Measurements from ENCODE around the gene PARL. TPM values are rescaled to one million over a fixed set of nuclear protein-coding genes. Genes with fewer than 3 reads are reported as not detected.
A peak's percentile ranks its signal among the peaks of the same experiment; 100 is the strongest.

Gene PARL
- total and polyA plus RNA-seq, 10 of the 15 experiments (the other 5 are each of a cell fraction or from before 2014, with no cell fraction given): 49.7 to 113 (median 77.2) TPM

MicroRNAs encoded within 50 kb of the gene (microRNA counts, 767-probe panel; counts per million panel counts)
- microRNA hsa-miR-4448: 1,761 counts per million, percentile 68 among the panel's probes with 10 or more counts

Small RNA genes within 50 kb of the gene (microRNA-seq; reads per million reads assigned to microRNA genes)
- gene MIR4448: not detected

Small RNA genes within 50 kb of the gene (small RNA-seq; reads per million reads assigned to genes)
- not detected for gene MIR4448

Other genes with a start within 250 kb of the PARL start
- 6.1 and 7.5 TPM in 2 replicates for gene KLHL24, start 249.3 kb downstream of the PARL start, total RNA-seq (2014; rRNA removed)
- 5.8 and 6.8 TPM in 2 replicates for gene KLHL24, start 249.3 kb downstream of the PARL start, total RNA-seq (2014; rRNA removed; fragmentation: Illumina TruSeq; extraction: Trizol)
- gene KLHL24, start 249.3 kb downstream of the PARL start, total RNA-seq (2021): 5.8 and 6.7 TPM in 2 replicates
- gene KLHL24, start 249.3 kb downstream of the PARL start, polyA plus RNA-seq (2011; rRNA removed): 24.3 and 39.5 TPM in 2 replicates
- 4.2 and 4.5 TPM in 2 replicates for gene KLHL24, start 249.3 kb downstream of the PARL start, polyA plus RNA-seq (2014; fragmentation: Illumina TruSeq; extraction: Trizol)
- gene KLHL24, start 249.3 kb downstream of the PARL start, polyA plus RNA-seq (2014; fragmentation: Nextera tagmentation; extraction: Ambion mirVana): 1 to 10 TPM in 1 of 2 experiments, under 1 TPM in 1; 0.91 to 1.6 TPM
- gene KLHL24, start 249.3 kb downstream of the PARL start, polyA plus RNA-seq (2014; rRNA removed): 3.2 and 4.0 TPM in 2 replicates
- gene KLHL24, start 249.3 kb downstream of the PARL start, polyA plus RNA-seq (2016; fragmentation: Nextera tagmentation; extraction: Ambion mirVana): 1 to 10 TPM; 4.5 to 6.3 TPM
- gene YEATS2, start 187.1 kb downstream of the PARL start, total RNA-seq (2014; rRNA removed): 31.0 and 32.9 TPM in 2 replicates
- gene YEATS2, start 187.1 kb downstream of the PARL start, total RNA-seq (2014; rRNA removed; fragmentation: Illumina TruSeq; extraction: Trizol): 31.8 and 32.7 TPM in 2 replicates
- 24.0 and 24.8 TPM in 2 replicates for gene YEATS2, start 187.1 kb downstream of the PARL start, total RNA-seq (2021)
- 54.9 and 65.3 TPM in 2 replicates for gene YEATS2, start 187.1 kb downstream of the PARL start, polyA plus RNA-seq (2011; rRNA removed)
- gene YEATS2, start 187.1 kb downstream of the PARL start, polyA plus RNA-seq (2014; fragmentation: Illumina TruSeq; extraction: Trizol): 23.8 and 34.8 TPM in 2 replicates
- gene YEATS2, start 187.1 kb downstream of the PARL start, polyA plus RNA-seq (2014; fragmentation: Nextera tagmentation; extraction: Ambion mirVana): 1 to 10 TPM; 1.9 to 3.8 TPM
- 22.6 and 26.8 TPM in 2 replicates for gene YEATS2, start 187.1 kb downstream of the PARL start, polyA plus RNA-seq (2014; rRNA removed)
- 10 to 100 TPM; 15.3 to 17.2 TPM for gene YEATS2, start 187.1 kb downstream of the PARL start, polyA plus RNA-seq (2016; fragmentation: Nextera tagmentation; extraction: Ambion mirVana)
- gene MAP6D1, start 59.3 kb downstream of the PARL start, total RNA-seq (2014; rRNA removed): 1.3 and 2.2 TPM in 2 replicates
- 0.54 TPM in 1 of 2 replicates, not detected in the other for gene MAP6D1, start 59.3 kb downstream of the PARL start, total RNA-seq (2014; rRNA removed; fragmentation: Illumina TruSeq; extraction: Trizol)
- 1.5 and 2.1 TPM in 2 replicates for gene MAP6D1, start 59.3 kb downstream of the PARL start, total RNA-seq (2021)
- gene MAP6D1, start 59.3 kb downstream of the PARL start, polyA plus RNA-seq (2011; rRNA removed): 0.32 TPM in 1 of 2 replicates, not detected in the other
- gene MAP6D1, start 59.3 kb downstream of the PARL start, polyA plus RNA-seq (2014; fragmentation: Illumina TruSeq; extraction: Trizol): 0.50 and 0.89 TPM in 2 replicates
- gene MAP6D1, start 59.3 kb downstream of the PARL start, polyA plus RNA-seq (2014; fragmentation: Nextera tagmentation; extraction: Ambion mirVana): not detected
- 0.93 and 1.2 TPM in 2 replicates for gene MAP6D1, start 59.3 kb downstream of the PARL start, polyA plus RNA-seq (2014; rRNA removed)
- gene MAP6D1, start 59.3 kb downstream of the PARL start, polyA plus RNA-seq (2016; fragmentation: Nextera tagmentation; extraction: Ambion mirVana): 1 to 10 TPM in 1 of 2 experiments, under 1 TPM in 1; 0.84 to 1.3 TPM
- 6.0 and 7.1 TPM in 2 replicates for gene ABCC5, start 133.0 kb upstream of the PARL start, total RNA-seq (2014; rRNA removed)
- 5.9 and 6.3 TPM in 2 replicates for gene ABCC5, start 133.0 kb upstream of the PARL start, total RNA-seq (2014; rRNA removed; fragmentation: Illumina TruSeq; extraction: Trizol)
- 9.9 and 14.4 TPM in 2 replicates for gene ABCC5, start 133.0 kb upstream of the PARL start, total RNA-seq (2021)
- gene ABCC5, start 133.0 kb upstream of the PARL start, polyA plus RNA-seq (2011; rRNA removed): 14.7 and 17.8 TPM in 2 replicates
- gene ABCC5, start 133.0 kb upstream of the PARL start, polyA plus RNA-seq (2014; fragmentation: Illumina TruSeq; extraction: Trizol): 7.8 and 9.6 TPM in 2 replicates
- 1 to 10 TPM; 6.1 to 7.2 TPM for gene ABCC5, start 133.0 kb upstream of the PARL start, polyA plus RNA-seq (2014; fragmentation: Nextera tagmentation; extraction: Ambion mirVana)
- gene ABCC5, start 133.0 kb upstream of the PARL start, polyA plus RNA-seq (2014; rRNA removed): 9.7 and 10.4 TPM in 2 replicates
- gene ABCC5, start 133.0 kb upstream of the PARL start, polyA plus RNA-seq (2016; fragmentation: Nextera tagmentation; extraction: Ambion mirVana): 10 to 100 TPM; 11.0 to 11.4 TPM
- gene HTR3D, start 146.9 kb upstream of the PARL start, total RNA-seq (2014; rRNA removed): not detected in 2 replicates
- gene HTR3D, start 146.9 kb upstream of the PARL start, total RNA-seq (2014; rRNA removed; fragmentation: Illumina TruSeq; extraction: Trizol): not detected in 2 replicates
- gene HTR3D, start 146.9 kb upstream of the PARL start, total RNA-seq (2021): not detected in 2 replicates
- gene HTR3D, start 146.9 kb upstream of the PARL start, polyA plus RNA-seq (2011; rRNA removed): not detected in 2 replicates
- not detected in 2 replicates for gene HTR3D, start 146.9 kb upstream of the PARL start, polyA plus RNA-seq (2014; fragmentation: Illumina TruSeq; extraction: Trizol)
- not detected for gene HTR3D, start 146.9 kb upstream of the PARL start, polyA plus RNA-seq (2014; fragmentation: Nextera tagmentation; extraction: Ambion mirVana)
- not detected in 2 replicates for gene HTR3D, start 146.9 kb upstream of the PARL start, polyA plus RNA-seq (2014; rRNA removed)
- not detected for gene HTR3D, start 146.9 kb upstream of the PARL start, polyA plus RNA-seq (2016; fragmentation: Nextera tagmentation; extraction: Ambion mirVana)
- not detected in 2 replicates for gene HTR3C, start 168.2 kb upstream of the PARL start, total RNA-seq (2014; rRNA removed)
- gene HTR3C, start 168.2 kb upstream of the PARL start, total RNA-seq (2014; rRNA removed; fragmentation: Illumina TruSeq; extraction: Trizol): not detected in 2 replicates
- not detected in 2 replicates for gene HTR3C, start 168.2 kb upstream of the PARL start, total RNA-seq (2021)
- gene HTR3C, start 168.2 kb upstream of the PARL start, polyA plus RNA-seq (2011; rRNA removed): not detected in 2 replicates
- gene HTR3C, start 168.2 kb upstream of the PARL start, polyA plus RNA-seq (2014; fragmentation: Illumina TruSeq; extraction: Trizol): not detected in 2 replicates
- not detected for gene HTR3C, start 168.2 kb upstream of the PARL start, polyA plus RNA-seq (2014; fragmentation: Nextera tagmentation; extraction: Ambion mirVana)
- gene HTR3C, start 168.2 kb upstream of the PARL start, polyA plus RNA-seq (2014; rRNA removed): not detected in 2 replicates
- gene HTR3C, start 168.2 kb upstream of the PARL start, polyA plus RNA-seq (2016; fragmentation: Nextera tagmentation; extraction: Ambion mirVana): not detected
- gene HTR3E, start 212.2 kb upstream of the PARL start, total RNA-seq (2014; rRNA removed): not detected in 2 replicates
- gene HTR3E, start 212.2 kb upstream of the PARL start, total RNA-seq (2014; rRNA removed; fragmentation: Illumina TruSeq; extraction: Trizol): not detected in 2 replicates
- gene HTR3E, start 212.2 kb upstream of the PARL start, total RNA-seq (2021): not detected in 2 replicates
- not detected in 2 replicates for gene HTR3E, start 212.2 kb upstream of the PARL start, polyA plus RNA-seq (2011; rRNA removed)
- gene HTR3E, start 212.2 kb upstream of the PARL start, polyA plus RNA-seq (2014; fragmentation: Illumina TruSeq; extraction: Trizol): not detected in 2 replicates
- not detected for gene HTR3E, start 212.2 kb upstream of the PARL start, polyA plus RNA-seq (2014; fragmentation: Nextera tagmentation; extraction: Ambion mirVana)
- not detected in 2 replicates for gene HTR3E, start 212.2 kb upstream of the PARL start, polyA plus RNA-seq (2014; rRNA removed)
- not detected for gene HTR3E, start 212.2 kb upstream of the PARL start, polyA plus RNA-seq (2016; fragmentation: Nextera tagmentation; extraction: Ambion mirVana)